Dedifferentiated amniotic fluid mesenchymal stem cell (primary cell): ENCODE data around the gene TMEM107.

Source experiments
- DNase-seq: peaks from one replicate; pipeline ENCODE4 v3.0.0-alpha.2; 2016; ENCODE audit errors: extremely low spot score

TMEM107 gene

DNA sequence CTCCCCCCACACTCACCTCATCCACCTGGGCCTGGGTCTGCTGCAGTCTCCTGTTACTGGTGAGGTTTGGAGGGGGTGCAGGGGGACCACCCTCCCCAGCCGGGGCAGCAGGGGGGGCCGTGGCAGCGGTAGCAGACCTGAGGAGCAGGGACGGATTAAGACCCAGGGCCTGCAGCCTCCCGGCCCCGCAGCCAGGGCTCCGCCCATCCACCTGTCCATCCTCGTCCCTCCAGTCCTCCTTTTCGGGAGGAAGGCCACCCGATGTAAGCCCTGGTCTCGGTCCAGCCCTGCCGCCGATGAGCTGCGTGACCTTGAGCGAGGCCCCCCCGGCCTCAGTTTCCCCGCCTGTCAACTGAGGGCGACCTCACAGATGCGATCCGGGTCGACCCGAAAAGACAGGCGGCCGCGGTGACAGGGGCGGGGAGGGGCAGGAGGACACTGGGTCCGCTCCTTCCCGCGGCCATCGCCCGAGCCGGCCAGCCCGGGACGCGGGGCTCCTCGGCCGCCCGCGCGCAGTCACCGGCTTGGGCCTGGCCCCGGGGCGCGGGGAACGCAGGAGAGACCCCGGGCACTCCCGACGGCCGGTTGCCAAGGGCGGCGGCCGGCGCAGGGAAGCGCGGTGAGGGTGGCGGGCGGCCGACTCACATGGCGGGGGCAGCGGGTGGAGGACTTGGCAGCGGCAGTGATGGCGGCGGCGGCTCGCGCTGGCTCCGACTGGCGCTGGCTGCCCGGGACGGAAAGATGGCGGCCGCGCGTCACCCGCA is 13.8 kb downstream of the TMEM107 start, which contains the start of gene VAMP2:
Gene VAMP2 (minus strand): TSS at position 716 of the 764 bp plus-strand sequence. CDS start 69 bp downstream, at position 647.
- DNase-seq: peak; percentile 46

DNA sequence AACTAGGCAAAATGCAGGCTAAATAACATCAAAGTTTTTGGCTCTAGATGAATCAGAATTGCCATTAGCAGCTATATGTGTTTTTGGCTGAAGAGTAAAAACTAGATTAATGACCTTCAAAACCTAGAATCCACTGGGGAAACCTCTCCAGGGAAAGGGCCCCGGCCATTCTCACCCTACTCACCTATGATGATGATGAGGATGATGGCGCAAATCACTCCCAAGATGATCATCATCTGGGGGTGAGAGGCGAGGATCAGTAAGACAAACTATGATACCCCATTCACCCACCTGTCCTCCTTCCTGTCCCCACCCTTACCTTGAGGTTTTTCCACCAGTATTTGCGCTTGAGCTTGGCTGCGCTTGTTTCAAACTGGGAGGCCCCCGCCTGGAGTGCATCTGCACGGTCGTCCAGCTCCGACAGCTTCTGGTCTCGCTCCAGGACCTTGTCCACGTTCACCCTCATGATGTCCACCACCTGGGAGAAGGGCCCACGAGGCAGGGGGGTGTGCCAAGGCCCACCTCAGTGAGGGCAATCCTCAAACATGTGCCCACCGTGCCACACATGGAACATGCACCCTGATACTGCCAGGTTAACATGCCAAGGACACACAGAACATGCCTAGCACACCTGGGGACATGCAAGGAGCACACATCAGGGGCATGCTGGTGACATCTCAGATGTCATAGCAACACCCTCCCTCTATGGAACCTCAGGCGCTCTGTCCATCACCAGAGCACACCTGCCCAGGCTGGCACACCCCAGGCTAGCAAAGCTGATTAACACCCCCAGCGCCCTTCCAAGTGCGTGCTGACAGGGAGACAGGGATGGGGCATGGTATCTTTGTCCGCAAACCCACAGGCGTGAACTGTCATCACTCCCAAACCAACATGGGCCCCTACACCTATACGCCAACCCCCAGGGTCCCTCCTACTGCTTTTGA is 14.6 kb downstream of the TMEM107 start:
- no peak for DNase-seq

DNA sequence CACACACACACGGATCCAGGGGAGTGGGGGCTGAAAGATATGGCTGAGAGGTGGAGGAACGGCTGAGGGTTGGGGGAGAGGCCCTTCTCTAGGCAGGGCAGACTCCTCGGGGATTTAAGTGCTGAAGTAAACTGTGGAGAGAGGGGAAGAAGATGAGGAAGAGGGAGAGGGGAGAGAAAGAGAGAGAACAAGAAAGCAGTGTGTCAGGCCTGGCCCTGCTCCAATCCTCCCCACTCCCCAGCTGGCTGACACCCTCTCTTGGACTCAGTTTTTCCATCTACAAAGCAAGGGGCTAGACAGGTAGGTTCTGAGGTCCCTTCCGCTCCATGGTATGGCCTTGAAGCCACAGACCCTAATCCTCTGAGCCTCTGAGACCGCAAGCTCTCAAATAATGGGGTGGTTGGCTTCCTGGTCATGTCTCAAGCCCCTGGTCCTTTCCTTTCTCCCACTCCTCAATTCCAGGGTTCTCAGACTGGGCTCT is 15.4 kb downstream of the TMEM107 start:
- no peak for DNase-seq

DNA sequence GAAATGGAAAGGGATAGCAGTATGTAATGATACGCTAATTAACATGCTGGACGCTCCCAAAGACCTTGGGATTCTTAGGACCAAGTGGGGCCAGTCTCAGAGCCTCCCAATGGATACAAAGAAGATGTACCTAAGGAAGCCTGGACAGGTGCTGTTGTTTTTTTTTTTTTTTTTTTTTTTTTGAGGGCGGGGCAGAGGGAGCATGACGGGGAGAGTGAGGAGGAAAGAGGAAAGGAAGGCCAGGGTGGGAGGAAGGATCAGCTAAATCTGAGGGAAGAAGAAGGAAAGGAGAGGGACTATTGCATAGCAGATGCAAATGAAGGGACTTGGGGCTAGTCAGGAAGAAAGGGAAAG is 16.0 kb downstream of the TMEM107 start:
- no peak for DNase-seq

DNA sequence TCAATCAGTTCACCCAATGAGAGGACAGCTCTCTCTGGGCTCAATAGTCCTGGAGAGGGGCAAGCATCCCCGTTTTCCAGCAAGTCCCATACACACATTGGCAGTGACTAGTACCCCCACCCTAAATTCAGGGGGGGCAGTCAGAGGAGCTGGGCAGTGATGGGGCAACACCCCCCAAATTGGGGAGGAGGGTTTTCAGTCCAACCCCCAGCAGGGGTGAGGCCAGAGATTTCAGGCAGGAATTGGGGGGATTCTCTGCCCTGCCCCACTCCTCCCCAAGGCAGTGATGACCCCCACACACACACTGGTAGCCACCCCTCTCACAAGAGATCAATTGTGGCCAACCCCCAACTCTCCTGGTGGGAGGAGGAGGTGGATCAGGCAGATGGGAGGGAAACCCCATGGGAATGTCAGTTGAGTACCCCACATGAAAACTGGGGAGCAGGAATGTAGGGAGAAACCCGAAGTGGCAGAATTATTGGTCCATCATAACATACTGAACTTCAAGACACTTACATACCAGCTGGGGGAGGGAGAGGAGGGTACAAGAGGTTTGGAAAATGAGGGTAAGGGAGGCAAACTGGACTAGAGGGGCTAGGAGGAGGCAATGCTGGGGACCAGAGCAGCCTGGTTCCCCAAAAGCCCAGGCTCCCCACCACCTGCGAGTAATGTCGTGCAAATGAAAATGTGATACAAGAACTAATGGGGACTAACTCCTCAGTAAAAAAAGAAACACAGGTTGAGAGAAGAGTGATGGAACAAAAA is 16.5 kb downstream of the TMEM107 start:
- DNase-seq: no peak

DNA sequence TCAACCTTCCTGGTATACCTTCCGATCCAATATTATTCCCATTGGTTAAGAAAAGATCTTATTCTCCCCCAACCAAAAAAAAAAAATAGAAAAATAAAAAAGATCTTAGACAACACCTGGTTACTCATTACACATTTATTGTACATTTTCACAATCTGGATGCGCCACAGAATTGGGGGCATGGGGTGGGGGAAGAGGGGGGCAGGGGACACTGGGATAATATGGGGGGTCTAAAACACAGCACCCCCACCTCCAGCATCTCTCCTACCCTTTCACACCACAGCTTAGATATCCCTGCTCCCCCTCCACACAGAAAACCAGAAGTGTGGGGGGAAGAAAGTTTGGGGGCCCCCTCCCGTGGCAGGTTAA is 17.2 kb downstream of the TMEM107 start:
- DNase-seq: no peak

DNA sequence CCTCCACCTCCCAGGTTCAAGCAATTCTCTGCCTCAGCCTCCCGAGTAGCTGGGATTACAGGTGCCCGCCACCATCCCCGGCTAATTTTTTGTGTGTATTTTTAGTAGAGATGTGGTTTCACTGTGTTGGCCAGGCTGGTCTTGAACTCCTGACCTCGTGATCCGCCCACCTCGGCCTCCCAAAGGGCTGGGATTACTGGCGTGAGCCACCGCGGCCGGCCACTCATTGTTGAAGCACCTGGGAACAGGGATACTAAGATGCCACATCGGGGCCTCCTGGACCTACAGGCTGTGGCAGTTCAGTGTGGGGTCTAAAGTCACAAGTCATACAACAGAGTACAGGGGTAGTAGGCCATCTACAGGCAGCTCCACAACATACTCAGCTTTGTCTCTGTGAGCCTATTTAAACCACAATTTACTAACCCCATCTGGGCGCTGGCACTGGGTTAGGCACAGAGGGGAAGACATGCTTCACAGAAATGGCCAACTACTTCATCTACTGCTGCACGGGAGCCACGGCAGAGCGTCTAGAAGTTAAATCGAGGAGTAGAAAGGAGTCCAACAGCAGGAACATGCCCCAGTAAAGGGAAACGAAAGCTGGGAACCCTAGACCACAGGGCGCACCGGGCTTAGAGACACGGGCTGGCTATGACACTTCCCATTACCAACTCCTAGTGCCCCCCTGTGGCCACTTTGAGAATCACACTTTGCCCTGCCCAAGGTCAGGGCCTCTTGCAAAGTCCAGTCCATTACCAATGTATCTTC is 17.7 kb downstream of the TMEM107 start:
- peak; percentile 89 for DNase-seq

DNA sequence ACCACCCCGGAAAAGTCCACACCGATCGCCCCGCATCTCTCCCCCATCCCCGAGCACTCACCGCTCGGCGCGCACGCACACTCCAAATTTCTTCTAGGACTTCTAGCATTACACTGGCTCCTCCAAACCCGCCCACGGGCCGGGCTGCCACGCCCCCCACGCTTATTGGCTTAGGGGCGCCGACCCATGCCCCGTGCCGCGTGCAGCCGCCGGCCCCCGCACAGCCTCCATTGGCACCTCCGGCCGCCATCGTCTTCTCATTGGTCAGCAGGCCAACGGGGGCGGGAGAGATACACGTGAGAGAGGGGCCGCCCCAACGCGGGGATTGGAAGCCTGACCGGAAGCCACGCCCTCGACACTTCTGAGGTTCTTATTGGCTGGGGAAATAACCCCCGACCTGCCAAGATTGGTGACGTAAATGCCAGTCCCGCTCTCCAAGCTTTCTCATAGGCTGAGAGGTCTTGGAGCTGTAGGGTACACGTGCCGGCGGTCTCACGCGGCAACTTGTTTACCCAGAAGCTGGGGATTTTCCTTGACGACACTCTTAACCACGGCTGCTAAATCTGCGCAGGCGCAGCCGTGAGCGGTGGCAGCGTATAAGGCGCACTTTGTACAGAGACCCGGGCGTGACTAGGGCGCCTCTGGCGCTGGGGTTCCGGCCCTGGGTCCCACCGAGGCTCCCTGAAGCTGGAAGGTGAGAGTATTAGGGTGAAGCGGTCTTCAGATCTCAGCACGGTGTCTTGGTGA is 19.8 kb downstream of the TMEM107 start:
- DNase-seq: peak; percentile 100

DNA sequence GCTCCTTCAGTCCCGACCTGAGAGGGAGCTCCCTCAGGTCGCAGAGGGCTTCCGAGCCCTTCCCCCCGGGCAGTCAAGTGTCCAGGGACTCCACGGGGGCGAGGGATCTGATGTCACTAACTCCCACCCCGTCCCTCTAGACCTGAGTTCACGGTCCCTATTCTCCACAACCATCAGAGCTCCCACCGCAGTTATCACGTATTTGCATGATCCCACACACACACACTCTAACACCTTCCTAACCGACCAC is 20.3 kb downstream of the TMEM107 start:
- DNase-seq: no peak

DNA sequence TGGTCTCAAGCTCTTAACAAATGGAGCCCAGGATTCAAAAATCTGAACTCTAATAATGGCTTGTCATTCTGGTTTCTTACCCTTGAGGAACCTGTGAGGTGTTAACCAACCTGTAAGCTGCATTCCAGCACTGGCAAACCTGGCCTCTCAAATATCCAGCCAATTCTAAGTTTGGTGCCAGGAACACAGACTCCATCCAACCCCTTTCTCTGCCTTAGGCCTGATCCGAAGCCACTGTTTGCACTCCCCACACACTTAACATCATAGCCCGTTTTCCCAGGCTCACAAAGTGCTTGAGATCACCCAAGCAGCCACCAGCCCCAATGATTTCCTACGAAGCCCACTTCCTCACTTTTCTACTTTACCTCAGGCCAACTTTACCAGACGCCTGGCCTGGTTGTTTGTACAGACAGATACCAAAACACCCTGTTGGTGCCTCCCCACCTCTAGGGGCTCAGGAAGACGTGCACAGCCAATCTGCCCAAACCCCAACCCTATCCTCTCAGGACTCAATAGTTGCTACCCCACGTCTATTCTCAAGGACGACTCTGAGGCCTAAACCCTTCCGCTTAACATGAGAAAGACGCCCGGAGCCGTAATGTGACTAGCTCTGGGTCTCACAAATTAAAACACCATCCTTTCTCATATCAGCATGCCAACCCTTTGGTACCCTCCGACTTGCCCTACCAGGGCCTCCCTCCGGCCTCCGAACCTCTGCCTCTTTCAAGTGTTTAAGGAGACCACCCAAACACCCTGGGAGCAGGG is 20.8 kb downstream of the TMEM107 start:
- no peak for DNase-seq

DNA sequence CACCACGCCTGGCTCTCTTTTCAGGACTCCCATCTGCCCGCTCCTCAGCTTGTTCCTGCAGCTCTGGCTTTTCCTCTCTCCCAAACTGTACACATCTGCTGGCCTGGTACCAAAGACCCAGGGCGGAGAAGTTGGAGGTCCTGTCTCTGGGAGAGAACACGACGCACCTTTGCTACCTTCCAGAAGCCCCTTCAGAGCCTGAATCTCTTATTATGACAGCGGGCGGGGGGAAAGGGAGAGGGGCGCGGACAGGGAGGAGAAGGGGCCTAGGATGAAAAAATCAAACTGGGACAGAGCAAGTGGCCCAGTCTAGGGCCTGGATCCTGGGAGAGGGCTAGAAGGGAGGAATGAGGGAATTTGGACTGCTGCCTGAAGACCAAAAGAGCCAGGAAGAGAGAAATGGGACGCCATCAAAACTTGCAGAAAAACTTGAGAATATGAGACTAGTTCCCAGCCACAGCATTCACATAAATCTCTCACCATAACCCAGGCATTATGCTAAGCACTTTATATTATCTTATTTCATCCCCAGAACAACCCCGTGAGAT is 21.5 kb downstream of the TMEM107 start:
- no peak for DNase-seq

DNA sequence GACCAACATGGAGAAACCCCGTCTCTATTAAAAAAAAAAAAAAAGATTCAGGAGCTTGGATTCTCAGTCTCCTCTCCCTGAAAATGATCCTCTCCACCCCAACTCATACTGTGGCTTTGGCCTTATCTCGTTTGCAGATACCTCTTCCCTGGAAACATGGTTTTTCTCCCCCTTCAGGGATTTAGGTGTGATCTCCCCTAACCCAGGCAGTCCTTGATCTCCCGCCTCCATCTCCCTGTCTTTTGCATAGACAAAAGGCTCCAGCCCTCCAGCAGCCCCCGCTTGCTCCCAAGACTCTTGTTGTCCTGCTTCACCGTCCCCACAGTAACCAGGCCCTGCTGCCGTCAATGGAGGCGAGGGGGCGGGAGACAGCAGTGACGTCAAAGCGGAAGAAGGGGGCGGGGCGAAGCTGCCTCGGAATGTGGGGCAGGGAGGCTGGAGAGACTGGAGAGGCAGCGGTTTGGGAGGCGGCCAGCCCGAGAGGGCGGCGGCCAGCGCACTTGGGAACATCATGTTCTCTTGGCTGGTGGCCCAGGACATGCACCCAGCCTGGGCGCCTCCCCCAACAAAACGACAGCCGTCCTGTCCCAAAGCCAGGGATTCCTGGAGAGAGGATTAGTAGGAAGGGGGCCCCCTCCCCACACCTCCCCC is 22.1 kb downstream of the TMEM107 start:
- peak; percentile 98 for DNase-seq

DNA sequence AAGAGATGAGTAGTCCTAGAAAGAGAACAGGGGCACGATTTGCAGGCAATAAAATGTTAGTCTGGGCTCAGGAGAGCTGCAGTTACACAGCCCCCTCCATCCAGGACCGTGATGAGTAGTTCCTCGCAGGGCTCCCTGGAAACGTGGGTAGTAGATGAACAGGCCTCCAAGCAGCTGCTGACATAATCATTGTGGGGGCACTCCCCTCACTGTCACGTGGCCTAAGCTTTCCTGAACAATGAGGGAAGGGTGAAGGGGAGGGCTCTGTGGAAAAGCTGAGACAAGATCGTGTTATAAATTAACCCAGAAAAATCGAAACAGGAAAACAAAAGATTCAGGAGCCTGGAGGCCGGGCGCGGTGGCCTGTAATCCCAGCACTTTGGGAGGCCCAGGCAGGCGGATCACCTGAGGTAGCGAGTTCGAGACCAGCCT is 22.6 kb downstream of the TMEM107 start:
- peak; percentile 85 for DNase-seq

DNA sequence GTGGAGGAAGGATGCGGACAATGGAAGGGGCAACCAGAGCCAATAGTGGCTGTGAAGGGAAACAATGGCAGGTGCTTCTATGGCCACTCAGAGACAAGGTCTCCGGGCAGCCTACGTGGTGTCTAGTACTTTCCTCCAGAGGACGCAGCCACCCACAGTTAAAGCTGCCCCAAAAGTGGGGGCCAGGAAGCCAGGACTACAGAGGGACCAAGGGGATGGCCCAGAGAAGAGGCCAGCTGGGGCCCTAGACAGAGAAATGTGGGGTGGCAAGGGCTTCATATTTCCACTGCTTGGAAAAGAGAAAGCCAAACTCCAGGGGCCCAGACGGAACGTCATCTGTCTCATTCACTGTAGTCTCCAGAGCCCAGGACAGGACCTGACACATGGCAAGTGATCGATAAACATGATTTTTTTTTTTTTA is 23.1 kb downstream of the TMEM107 start:
- DNase-seq: no peak

DNA sequence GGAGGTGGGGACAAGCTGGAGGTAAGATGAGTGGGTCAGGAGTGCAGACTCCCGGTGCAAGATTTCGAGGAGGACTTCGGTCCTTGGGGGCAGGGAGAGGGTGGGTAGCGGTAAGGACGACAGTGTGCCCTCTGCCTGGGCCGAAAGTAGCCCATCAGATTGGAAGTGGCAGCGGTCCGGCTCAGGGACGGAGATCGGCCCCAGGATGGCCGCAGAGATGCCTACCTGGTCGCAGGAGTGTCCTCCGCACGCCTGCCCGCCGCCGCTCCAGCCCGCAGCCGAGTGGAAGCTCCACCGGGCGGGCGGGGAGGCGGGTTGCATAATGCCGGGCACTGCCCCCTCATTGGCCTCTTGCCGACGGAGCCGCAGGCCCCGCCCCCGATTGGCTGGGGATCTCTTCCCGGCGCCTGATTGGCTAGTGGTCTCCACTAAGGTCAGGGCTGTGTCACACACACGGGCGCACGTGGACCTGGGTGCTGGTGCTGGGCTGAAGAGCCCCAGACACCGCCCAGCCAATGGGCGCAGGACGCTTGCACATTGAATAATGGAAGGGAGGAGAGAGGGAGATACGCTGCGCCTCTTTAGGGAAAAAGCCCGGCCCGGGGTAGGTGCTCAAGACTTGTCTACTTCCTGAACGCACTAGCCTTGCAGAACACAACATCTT is 23.9 kb downstream of the TMEM107 start, which contains the start of gene PER1:
Gene PER1 (minus strand): TSS at position 293 of the 664 bp plus-strand sequence. CDS start 1,698 bp downstream, outside the sequence.
- peak; percentile 82 for DNase-seq

DNA sequence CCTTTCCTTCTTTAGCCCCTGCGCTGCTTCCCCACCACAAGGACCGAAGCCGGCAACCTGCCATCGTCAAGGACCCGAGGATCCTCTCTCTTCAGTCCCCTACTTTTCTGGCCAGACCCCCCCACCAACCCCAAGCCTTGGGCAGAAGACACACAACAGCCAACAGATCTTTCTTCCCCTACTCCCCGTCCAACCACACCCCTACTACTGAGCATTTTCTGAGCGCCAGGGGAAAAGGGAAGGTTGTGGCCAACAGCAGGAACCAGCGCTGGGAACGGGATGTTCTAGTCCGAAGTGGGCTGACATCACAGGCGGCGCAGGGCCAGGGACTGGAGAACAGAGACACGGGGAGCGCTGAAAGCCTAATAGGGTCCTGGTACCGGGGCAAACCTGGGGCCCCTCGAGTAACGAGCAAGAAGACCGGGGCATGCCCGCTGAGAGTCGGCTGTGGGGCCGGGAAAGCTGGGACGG is 24.5 kb downstream of the TMEM107 start:
- peak; percentile 63 for DNase-seq

DNA sequence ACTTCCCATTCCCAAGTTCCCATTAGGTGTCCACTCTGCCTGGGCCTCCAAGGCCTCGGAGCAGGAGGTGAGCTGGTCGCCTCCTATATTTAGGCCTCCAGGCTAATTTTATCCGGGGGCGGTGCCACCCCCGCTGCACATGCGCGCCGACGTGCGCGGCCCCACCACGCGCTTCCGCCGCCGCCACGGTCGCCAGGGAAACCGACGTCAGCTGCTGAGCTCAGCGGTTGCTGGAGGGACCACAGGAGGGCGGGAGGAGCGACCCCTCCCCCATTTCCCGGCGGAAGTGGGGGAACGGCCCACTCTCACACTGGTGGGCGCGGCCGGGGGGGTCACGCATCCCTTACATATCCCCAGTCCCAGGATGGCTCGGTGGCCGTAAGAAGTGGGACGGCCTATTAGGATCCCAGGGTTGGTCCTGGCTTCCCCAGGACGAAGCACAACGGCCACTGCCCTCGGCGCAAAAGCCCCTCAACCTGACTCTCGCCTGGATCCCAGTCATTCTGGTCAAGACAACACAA is 25.0 kb downstream of the TMEM107 start:
- DNase-seq: peak; percentile 61
